Suppressor macrophage treated with lipopolysaccharide for 4 hours (primary cell): Measurements from ENCODE around the gene C1QTNF9.
"Not testable (repeated sequence)": the region's sequence is repeated elsewhere in the genome, so short reads cannot be mapped to it uniquely, and the experiment has no call there.

Experiments used
- DNase-seq: peaks from one replicate; pipeline ENCODE4 v3.0.0-alpha.2; 2020

The C1QTNF9 gene

DNA sequence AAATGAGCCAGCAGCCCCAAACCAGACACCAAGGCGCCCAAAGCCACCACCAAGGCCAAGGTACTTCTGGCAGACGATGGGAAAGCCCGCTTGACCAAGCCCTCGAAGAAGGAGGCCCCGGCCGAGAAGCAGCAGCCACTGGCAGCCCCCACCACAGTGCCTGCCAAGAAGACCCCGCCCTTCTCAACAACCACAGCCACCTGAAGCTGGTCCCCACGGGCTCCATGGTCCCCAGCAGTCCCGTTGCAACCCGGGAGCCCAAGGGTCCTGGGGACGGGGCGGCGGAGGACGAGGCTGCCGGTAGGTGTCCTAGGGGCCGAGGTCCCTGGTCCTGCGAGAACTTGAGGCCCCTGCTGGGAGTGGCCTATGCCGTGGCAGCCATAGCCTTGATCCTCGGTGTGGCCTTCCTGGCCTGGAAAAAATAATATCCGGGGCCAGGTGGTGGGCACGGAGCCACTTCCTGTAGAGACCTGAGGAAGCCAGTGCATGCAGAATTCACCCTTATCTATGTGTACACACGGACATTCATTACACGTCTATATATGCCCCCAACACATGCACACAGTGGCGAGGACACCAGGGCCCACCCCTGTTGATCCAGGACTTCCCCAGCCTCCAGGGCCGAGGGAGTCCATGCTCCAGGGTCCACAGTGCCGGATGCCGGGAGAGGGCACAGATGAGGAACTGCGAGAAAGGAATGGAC is 13.8 kb downstream of the C1QTNF9 start:
- DNase-seq, result no peak

DNA sequence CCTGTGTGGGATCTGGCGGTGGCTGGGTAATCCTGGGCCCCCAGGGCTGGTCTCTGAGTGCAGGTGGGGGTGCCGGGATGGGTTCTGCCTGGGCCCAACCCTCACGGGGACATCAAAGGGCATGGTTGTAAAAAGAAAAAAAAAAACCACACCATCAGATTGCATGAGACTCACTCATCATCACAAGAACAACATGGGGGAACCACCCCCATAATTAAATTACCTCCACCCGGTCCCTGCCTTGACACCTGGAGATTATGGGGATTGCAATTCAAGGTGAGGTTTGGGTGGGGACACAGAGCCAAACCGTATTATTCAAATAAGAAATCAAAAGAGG is 14.3 kb downstream of the C1QTNF9 start:
- no peak for DNase-seq

DNA sequence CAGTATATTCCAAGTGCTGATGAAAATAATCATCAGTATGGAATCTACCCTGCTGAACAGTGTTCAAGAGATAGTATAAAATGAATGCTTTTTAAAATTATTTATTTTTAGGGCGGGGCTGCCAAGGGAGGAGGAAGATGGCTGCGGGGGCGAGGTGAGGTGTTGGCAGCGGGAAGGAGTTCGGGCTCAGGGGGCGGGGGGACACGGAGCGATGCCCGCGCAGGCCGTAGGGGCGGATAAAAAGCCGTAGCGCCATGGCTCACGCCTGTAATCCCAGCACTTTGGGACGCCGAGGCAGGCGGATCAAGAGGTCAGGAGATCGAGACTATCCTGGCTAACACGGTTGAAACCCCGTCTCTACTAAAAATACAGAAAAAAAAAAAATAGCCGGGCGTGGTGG is 18.2 kb downstream of the C1QTNF9 start:
- not testable (repeated sequence) for DNase-seq

DNA sequence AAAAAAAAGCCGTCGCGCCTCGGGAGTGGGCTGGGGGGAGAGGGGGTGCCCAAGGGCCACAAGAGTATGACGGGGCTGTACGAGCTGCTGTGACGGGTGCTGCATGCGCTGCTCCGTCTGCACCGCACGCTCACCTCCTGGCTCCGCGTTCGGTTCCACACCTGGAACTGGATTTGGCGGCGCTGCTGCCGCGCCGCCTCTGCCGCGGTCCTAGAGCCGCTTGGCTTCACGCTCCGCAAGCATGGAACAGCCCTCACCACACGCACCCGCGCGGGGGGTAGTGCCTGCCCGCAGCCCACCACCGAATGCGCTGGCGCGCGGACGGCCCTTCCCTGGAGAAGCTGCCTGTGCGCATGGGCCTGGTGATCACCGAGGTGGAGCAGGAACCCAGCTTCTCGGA is 18.8 kb downstream of the C1QTNF9 start:
- no peak for DNase-seq

DNA sequence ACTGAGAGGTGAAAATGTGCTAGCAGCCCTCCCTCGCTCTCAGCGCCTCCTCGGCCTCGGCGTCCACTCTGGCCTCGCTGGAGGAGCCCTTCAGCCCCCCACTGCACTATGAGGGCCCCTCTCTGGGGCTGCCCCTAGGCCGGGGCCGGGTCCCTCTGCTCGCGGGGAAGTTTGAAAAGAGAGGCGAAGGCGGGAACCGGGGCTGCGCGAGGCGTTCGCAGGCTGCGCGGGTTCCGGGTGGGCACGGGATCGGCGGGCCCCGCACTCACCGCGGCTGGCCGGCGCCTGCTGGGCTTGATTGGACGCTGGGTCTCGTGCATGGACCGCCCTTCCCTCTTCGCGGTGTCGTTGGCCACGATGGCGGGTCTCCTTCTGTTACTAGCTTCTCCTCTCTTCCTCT is 29.3 kb downstream of the C1QTNF9 start:
- DNase-seq, result no peak

DNA sequence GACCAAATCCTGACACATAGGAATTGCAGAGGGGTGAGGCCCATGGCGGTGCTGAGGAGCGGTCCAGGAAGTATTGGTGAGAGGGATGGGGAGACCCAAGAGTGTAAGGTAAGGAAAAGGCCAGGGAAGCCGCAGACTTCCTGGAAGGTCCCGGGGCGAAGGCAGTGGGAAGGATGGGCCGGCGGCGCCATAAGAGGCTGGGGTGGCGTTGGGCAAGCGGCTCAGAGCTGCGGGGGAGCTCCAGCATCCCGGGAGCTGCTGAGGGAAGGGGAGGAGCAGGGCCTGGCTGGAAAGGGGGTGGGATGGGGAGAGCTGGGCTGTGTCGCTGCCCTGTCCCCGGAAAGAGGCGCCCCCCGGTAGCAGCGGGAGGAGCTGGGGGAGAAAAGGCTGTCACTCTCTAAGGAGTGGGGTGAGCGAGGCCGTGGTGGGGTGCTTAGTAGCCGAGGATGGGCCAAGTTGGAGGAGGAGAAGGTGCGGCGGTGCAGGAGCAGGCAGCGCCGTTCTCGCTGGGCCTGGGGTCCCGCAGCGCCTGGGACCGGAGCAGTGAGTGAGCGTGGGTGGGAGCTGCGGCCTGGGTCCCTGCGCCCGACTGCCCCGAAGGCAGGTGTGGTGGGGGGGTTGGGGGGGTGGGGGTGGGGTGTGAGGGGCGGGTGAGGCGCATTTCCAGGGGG is 30.7 kb downstream of the C1QTNF9 start:
- no peak for DNase-seq

DNA sequence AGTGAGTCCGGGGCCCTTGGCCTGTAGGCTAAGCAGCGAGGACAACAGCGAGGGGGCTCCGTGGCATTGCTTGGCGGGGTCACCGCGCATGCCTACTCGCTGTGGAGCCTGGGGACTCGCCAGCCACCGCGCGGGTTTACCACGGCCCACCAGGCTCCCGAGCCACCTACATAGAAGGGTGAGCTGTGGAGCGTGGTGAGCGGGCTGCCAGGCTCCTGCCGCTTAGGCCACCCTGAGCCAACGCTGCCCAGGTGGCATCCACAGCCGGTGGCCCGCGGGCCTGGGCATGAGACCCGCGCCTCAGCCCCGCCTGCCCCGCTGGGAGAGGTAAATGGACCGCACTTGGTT is 31.2 kb downstream of the C1QTNF9 start:
- DNase-seq, result no peak

DNA sequence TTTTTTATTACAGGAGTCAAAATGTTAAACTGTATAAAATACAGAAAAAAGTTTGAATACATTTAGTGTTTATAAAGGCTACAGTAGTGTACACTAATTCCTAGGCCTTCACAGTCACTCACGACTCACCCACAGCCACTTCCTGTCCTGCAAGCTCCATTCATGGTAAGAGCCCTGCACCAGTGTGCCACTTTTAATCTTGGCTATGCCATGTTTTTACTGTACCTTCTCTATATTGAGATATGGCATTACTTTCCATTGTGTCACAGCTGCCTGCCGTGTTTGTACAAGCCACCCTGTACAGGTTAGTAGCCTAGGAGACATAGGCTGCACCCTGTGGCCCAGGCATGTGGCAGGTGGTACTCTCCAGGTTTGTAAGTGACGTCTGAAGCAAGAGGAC is 32.1 kb downstream of the C1QTNF9 start:
- DNase-seq, result no peak

DNA sequence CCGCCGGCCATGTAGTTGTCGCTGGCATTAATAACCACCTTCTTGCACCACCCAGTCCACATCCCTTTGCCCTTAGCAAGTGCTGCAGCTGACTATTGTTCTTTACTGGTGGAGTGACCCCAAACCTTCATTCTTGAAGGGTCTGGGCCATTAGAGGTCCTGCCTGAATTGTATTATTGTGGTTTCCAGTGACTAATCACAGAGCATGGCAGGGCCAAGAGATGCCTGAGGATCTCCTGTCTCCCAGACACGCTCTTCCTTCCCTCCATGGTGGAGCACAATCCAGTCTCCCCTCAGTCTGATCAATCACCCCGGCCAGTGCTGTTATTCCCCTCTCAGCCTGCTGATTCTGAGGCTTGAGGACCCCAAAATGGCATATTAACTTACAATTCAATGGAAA is 39.0 kb downstream of the C1QTNF9 start:
- no peak for DNase-seq

DNA sequence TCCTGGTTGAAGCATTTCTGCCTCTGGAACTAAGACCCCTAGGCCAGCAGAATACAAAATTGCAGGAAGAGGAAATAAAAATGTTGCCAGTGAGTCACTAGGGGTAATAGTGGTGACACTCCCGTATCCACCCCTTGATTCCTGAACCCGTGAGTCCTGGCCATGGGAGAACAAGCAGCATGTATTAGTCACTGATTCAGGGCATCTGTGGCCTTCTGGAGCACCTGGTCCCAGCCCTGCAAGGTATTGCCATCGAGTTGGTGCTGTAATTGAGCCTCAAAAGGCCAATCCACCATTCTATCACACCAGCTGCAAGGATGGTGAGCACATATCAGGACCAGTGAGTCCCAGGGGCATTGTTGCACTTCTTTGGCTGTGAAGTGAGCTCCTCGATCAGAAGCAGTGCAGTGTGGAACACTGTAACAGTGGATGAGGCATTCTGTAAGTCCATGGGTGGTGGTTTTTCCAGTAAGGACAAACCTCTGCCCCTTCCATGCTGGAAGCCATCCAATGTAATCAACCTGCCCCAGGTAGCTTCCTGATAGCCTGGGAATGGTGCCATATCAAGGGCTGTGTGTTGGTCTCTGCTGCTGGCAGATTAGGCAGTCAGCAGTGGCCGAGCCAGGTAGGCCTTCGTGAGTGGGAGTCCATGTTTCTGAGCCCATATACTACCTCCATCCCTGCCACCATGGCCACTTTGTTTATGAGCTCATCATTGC is 39.6 kb downstream of the C1QTNF9 start:
- DNase-seq, result no peak

DNA sequence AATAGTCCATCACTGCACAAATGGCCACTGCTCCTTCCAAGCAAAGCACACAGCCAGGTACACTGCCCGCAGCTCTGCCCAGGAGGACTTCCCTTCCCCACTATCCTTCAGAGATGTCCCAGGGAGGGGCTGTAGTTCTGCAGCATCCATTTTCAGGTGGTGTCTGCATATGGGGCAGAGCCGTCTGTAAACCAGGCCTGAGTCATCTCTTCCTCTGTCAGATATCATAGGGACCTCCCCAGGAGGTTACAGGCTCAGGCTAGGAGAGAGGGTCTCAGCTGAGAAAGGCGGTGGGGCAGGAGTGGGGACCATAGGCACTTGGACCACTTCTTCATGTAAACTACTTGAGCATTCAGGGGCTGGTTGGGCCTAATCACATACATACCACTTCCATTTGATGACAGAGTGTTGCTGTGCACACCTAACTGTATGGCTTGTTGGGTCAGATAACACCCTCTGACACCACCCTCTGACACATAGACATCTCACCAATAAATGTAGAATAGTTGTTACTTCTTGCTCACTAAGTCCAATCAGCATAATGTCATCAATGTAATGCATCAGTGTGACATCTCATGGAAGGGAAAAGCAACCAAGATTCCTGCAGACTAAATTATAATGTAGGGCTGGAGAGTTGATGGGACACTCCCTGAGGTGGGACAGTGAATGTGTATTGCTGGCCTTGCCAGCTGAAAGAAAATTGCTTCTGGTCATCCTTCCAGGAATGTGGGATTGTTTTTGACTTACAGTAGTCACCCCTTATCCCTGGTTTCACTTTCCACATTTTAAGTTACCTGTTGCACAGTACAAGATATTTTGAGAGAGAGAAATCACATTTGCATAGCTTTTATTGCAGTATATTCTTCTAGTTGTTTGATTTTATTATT is 40.6 kb downstream of the C1QTNF9 start:
- DNase-seq, result not testable (repeated sequence)

DNA sequence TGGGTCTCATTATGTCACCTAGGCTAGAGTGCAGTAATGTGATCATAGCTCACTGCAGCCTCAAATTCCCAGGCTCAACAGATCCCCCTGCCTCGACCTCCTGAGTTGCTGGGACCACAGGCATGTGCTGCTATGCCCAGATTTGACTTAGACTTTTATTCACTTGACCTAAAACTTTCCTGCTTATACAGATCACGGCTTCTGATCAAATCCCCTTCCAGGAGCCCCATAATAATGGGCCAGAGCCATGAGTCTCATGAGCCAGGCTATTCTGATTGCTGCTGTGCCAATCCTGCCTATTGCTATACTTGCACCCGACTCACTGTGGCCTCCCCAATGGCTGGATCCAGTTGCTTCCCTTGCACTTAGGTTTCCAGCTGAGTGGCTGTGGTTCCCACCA is 42.0 kb downstream of the C1QTNF9 start:
- DNase-seq, result no peak

DNA sequence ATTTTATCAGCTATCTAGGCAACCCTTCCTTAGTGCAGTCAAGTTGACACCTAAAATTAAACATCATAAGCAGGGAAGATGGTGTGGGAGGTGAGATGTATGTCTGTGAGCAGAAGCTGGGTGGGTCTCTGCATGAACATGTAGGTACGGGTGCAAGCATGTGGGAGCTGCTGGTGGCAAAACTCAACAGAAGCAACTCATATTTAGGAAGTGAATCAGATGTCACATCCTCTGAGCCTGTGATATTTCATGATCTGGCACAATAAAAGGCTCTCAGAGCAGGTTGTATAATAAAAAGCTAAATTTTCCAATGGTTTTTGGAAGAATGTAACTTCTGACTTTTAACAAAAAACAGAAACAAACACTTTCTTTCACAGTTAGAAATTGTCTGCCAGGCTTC is 44.4 kb downstream of the C1QTNF9 start:
- DNase-seq, result no peak

DNA sequence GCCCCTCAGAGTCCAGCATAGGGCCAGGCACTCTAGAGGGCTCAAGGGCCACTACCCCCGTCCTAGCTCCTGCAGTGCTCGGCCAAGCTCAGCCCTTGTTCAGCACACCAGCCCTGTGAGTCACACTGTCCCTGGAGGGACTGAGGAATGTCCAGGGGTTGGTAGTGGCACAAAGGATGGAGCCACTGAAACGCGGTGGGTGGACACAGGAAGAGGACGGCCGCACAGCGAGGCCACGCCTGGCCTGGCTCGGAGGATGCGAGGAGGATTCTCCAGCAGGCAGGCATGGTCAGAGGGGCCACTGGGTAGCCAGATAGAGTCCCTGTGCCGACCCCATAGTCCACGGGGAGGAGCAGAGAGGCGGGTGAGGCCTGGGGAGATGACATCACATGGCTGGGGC is 45.7 kb downstream of the C1QTNF9 start:
- no peak for DNase-seq

DNA sequence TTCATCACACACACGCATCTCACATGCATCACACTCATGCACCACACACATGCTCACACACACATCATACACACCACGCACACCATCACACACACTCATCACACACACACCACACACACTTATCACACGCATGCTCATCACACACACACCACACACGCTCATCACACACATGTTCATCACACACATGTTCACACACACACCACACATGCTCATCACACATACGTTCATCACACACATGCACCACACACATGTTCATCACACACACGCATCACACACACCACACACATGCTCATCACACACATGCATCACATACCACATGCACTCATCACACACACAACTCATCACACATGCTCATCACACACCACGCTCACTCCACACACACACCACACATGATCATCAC is 46.9 kb downstream of the C1QTNF9 start:
- DNase-seq, result no peak

DNA sequence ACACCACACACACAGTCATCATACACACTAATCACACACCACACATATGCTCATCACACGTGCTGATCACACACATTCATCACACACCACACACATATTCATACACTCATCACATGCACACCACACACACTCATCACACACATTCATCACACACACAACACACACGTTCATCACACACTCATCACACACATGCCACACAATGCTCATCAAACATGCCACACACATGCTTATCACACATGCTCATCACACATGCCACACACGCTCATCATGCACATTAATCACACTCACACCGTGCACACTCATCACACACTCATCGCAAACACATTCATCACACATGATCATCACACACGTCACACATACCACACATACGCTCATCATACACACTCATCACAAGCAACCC is 47.5 kb downstream of the C1QTNF9 start:
- no peak for DNase-seq

DNA sequence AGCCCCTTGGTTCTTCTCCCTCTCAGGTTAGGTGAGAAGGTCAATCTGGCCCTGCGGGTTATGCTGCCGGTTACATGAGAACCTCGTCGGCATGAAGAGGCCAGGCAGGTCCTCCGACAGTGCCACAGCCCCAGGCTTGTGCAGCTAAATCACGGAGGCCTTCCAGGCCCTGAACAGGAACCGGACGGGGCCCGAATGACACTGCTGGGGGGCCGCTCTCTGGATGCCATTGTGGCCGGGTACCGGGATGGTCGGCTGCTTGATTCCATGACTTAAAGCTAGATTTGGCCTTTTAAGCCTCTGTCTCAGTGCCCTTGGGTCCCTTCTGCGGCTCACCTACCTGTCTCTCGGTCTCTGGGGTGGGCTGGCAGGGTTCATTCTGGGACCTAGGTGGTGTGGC is 48.4 kb downstream of the C1QTNF9 start:
- no peak for DNase-seq

DNA sequence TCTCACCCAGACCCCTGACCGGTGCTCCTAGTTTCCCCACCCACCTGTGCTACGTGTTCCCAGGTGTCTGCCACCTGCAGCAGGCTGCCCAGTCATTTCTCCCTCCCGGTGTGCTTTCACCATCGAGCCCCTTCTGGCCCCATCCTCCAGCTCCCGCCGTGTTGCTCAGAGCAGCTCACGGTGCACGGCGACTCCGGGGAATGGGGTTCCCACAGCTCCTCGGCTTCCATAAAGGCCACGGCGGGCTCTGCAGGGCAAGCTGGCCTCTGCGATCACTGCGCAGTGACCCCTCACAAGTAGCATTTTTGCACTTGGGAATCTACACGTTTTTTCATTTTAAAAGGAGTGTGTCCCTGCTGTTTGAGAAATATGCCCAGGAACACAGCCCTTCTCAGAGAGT is 49.5 kb downstream of the C1QTNF9 start:
- not testable (repeated sequence) for DNase-seq

DNA sequence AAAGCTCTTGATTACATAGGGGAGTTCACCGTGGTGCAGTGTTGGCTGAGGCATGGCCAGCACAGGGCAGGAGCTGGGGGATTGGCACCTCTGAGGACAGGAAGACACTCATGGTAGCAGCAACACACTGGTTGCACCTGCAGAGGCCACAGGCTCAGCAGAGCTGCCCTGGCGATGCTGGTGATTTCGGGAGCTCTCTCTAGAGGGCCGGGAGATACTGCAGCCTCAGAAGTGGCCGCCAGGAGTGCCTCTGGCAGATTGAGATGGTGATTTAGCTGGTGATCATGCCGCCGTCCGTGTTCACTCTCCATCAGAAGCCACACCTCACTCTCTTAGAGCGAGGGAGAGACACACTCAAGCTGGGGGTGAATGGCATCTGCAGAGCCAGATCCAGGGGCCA is 49.9 kb downstream of the C1QTNF9 start:
- not testable (repeated sequence) for DNase-seq

DNA sequence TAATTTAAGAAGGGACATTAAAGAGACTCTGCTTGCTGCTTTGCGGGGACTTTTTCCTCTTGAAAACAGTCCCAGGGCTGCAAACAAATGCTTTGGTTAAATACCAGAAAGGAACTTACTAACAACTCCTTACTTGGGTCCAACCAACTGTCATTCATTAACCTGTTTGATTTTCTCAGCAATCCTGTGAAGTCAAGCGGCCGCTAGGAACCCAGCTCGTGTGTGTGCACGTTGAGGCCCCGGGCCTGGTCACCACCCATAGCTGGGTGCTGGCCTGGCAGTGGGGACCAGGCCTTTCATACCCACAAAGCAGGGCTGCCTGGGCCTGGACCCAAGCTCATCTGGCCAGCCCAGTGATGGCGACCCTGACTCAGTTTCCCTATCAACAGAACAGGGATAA is 50.7 kb downstream of the C1QTNF9 start:
- DNase-seq, result no peak

DNA sequence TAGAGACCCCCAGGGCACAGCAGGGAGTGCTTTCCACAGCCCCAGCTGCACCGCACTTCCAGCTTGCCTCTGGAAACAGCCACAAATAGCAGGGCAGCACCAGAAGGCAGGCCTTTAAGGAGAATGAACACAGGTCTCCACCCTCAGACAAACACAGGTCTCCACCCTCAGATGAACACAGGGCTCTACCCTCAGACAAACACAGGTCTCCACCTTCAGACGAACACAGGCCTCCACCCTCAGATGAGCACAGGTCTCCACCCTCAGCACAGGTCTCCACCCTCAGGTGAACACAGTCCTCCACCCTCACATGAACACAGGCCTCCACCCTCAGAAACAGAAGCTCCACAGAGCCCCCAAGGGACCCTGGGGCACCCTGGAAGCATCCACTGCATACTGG is 51.7 kb downstream of the C1QTNF9 start:
- DNase-seq, result no peak

DNA sequence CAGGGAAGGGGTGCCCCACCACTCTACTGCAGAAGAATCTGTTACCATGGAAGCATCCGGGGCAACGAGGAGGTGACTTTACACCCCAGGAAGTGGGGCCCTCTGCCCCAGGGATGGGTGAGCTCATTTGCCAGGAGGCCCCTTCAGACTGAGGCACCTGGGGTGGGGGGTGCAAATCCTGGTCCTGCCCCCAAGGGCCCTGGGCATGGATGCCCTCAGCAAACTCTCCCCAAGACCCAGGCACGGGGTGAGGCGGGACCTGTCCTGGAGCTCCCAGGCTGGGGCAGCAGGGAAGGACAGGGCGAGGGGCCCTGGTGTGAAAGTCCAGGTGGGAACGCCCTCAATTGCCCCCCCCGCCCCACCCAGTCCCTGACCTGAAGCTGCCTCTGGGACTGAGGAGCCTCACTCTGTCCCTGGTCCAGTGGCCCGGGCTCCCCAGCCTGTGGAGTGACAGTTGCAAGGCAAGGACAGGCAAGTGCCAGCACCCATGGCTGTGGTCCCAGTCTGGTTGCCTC is 52.5 kb downstream of the C1QTNF9 start:
- DNase-seq, result no peak

DNA sequence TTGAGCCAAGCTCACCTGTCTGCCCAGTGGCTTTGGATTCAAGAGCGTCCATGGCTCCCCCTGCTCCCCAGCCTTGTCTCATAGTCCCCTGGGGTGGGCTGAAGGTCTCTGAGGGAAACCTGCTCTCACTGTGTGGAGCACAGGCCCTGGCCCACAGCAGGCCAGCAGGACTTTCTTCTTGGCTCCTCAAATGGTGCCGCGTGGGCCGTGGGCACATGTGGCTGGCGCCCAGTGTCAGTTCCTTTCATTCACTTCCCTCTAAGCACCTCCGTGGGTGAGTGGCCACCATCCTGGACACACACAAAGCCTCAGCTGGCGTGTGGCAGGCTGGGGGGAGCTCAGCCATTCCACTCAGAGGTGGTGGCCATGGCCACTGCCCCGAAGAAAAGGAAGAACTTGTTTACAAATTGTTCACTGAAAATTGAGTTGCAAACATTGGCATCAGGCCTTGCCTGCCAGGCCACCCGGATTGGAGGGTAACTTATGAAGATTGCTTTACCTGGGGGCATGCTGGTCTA is 53.1 kb downstream of the C1QTNF9 start:
- DNase-seq, result no peak
